HG03159 (cell line): ENCODE data around the gene ICAM2.
A peak's percentile ranks its signal among the peaks of the same experiment; 100 is the strongest.
"Not testable (repeated sequence)": the region's sequence is repeated elsewhere in the genome, so short reads cannot be mapped to it uniquely, and the experiment has no call there.

Experiments used
- ATAC-seq: cut with Tn5 transposase; IDR thresholded peaks from one replicate; pipeline ENCODE4 v1.9.1; 2021; ENCODE audit warnings: mild to moderate bottlenecking, moderate library complexity; ENCODE audit not compliant: unreplicated experiment

Gene ICAM2

DNA sequence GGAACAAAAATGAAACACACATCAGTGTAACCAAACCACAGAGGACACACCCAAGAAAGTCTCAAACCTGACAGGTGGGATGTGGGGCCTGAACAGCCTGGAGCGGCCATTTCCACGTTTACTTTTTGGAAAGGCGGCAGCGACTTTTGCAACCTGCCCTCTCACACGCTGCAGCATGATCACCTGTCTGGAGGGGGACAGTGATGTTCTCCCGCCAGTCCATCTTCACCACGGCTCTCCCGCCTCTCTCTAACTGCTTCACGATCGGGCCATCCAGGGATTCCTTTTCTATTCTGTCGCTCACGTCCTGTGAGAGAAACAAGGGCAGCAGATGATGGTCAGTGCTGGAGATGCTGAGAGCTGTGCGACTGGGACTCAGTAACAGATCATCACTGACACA, 24.7 kb upstream of the ICAM2 start:
- ATAC-seq, result no peak

DNA sequence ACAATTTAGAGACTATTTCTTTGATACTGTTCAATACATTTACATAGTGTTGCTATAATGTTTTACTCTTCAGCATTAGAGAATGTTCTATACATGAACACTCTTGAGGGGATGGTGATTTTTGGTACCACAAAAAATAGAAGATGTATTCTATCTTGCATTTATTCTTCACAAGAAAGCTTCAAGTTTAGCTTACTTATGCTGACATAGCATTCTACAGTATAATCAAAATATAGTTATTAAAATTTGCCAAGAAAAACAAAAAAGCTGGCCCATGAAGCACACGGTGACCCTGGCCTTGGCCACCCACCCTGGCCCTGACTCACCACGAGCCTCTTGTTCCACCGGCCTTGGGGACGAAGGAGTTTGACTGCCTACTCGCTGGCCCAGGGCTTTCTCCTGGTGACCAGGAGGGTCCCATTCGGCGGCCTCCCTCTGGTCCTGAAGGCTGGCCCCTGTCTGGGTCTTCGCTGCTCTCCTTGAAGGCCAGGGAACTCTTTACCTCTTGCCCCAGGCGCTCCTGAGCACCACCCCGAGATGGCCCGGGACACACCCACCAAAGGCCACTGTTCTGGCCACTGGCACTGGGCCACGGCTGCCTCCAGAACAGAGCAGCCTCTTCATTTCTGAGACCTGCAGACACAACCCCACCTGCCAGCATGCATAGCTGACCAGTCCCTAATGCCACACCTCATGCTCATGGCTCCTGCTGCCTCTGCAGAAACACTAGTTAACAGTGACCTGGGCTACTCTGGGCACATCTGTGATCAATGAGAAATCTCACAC, 22.5 kb upstream of the ICAM2 start:
- no peak for ATAC-seq

DNA sequence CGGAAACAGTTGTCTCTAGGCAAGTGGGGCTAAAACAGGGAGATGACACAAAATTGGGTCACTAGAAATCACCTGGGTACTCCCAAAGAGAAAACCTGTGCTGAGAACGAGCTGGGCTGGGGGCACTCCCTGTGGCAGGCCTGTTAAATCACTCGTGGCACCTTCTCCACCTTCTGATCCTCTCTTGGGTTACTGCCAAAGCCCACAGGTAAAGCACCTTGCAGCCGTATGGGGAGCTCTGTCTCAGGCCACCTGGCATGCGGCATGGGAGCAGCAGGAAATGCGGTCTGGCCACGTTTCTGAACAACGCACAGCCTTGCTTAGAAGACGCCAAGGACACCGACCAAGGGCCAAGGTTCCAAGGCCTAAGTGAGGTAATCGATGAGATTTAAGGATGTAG, 21.5 kb upstream of the ICAM2 start:
- ATAC-seq, result no peak

DNA sequence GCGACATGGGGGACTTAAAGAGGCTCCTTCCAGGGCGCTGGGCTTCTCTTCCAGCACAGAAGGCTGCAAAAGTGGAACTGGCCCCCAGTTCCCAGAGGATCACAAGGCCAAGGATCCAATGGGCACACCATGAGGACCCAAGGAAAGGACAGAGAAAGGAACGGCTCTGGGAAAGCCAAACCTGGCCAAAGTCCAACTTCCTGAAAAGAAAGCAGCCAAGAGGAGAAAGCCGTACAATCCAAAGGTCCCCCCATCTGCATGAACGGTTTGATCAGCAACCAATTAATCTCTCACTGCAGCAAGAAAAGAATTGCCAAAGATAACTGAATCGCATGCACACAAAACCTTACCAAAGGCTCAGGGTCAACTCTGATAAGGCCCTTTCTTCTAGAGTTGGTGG, 19.8 kb upstream of the ICAM2 start:
- no peak for ATAC-seq

DNA sequence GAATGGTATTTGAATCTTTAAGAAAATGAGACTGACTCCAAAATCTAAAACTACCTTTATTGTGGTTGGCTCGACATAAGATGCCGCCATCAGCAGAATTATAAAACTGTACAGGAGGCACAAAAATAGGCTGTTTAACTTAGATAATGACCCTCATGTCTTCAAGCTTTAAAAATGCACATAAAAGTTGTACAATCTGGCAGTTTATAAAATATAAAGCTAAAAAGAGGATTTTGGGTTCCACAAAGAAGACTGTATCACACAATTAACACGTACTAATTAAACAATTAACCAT, 18.6 kb upstream of the ICAM2 start:
- no peak for ATAC-seq

DNA sequence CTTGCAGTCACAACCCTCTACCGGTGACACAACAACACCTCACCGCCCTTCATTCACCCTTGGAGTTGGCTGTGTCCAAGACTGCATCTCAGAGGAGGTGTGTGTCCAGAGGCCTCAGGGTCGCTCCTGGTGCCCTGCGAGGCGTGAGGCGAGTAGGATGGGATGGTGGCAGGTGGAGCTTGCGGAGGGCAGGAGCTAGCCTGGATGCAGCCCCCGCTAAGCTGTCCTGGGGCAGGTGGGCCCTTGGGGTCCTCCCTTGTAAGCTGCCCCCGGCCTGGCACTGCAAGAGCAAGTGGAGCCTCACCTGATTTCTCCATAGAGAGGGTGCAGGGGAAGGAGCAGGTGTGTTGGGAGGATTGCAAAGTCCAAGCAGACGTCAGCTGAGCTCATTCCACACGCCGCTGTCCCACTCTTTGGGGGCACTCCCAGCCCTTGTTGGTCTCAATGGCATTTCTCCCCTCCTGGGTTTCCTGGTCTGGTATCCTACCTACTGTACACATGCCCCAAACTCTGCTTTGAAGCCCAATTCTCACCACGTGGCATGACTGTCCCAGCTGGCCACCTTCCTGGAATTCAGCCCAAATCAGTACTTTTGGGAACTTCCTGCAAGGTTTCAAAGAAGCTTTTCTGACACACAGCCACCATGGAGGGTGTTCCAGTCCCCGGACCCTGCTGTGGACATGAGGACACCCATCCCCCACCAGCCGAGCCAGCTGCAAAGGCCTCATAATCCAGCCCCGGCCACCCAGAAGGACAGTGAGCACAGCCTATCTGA, 18.1 kb upstream of the ICAM2 start:
- ATAC-seq, result no peak

DNA sequence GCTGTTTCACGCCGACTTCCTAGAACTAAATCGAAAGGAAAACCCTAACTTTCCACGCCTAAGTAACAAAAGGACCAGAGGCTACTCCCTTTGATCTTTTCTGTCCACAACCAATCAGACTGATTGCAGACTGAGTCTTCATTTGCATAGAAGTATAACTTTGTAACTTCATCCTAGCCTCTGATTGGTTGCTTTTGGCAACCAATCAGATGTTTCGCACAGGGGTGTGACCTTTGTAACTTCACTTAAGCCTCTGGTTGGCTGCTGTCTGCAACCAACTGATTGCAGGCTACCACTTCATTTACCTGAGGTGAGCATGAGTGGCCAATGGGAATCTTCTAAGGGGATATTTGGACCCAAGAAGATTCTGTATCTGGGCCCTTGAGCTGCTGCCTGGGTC, 17.4 kb upstream of the ICAM2 start:
- ATAC-seq, result no peak

DNA sequence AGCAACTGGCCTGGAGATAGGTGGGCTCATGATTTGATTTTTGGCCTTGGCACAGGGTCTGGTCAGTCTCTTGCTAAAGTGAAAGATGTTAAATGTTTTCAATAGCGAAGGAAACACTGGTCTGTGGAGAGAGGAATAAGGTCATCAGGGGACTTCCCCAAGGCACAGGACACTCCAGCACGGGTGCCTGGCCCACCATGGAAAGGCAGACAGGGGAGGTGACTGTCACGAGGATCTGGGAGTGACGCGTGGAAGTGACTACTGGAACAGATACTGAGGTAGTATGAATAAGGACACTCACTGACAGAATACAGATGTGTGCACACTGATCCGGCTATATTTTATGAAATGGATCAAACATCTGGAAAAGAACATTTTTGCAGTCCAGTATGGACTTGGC, 16.7 kb upstream of the ICAM2 start:
- ATAC-seq, result no peak

DNA sequence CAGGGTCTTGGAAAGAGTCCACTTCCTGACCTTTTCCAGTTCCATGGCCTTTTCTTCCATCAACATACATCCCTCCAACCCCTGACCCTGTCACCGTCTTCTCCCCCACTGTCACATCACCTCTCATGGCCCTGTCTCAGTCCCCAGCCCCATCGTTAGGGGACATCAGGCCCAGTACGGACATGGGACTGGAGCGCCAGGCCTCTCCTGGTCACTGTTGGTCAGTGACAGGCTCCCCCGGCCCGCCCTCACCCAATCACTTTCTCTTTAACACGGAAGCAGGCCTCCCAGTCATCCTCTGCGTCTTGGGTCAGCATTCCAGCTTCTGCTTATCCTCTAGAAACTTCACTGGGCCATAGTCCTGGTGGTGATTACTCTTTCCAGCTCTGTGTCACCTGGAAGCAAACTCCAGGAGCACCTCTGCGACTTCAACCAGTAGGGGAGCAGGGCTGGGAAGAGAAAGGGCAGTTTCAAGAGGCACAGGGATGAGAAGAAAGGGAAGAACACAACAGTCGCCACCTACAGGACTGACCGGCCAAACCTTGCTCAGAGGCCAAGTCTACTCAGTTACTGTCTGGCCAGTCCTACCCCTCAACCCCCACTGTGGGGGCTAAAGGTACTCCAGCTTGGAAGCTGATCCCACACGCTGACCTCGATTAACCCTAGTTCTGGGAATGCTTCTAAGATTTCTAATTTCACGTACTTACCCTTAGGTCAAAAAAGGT, 15.9 kb upstream of the ICAM2 start:
- ATAC-seq, result no peak

DNA sequence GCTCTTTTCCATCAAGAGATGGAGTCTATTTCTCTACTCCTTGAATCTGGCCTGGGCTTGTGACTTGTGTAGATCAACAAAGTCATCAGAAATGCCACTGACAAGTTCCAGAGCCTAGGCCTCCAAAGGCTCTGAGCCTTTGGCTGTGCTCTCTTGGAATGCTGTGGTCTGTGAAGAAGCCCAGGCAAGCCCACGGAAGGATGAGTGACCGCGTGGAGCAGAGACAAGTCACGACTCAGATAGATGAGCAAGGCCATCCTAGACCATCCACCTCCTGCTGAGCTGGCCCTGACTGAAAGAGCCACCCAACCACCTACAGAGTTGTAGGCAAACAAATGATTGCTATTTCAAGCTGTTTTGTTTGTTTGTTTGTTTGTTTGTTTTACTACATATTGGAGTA, 11.6 kb upstream of the ICAM2 start:
- no peak for ATAC-seq

DNA sequence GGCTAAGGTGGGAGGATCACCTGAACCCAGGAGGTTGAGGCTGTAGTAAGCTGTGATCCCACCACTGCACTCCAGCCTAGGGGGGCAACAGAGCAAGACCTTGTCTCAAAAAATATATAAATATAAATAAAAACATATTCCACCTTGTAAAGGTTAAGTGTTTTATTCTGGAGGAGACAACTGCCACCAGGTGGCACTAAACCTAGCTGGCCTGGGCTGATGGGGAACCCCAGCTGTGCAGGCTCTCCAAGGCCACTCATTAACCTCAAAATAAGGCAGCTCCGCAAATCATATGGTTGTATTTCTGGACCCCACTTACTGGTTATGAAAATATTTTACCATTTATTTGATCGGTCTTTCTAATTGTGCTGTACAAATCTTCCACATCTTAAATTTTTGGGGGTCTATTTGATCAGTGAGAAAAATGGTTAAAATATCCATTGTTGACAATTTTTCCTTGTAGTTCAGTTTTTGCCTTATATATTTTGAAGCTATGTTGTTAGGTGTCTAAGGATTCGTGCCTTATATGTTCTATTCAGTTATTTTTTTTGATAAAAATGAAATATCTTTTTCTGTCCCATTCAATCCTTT, 8.5 kb upstream of the ICAM2 start:
- no peak for ATAC-seq

DNA sequence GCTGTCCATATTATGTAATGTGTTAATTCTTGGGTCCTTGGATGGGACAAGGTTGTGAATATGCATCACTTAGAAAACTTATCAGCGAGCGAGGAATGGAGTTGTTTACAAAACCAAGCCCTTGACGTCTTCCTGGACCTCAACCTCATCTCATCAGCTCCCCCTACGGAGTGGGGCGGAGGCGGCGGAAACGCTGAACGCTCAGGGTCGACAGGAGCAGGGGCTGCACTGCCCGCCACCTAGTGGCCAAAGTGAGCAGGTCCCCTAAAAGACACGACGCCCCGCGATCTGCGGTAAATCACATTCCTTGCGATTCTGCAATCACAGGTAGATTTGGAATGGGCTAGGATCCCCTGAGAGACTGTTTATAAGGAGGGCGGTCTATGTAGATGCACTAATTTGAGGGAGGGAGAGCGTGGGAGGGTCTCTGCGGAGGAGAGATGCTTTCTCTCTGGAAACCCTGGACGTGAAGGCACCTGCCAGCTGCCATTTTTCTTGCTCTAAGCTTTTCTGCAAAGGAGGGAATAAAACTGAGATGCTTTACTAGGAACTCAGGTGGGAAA, 5.4 kb upstream of the ICAM2 start:
- peak; percentile 63 for ATAC-seq

DNA sequence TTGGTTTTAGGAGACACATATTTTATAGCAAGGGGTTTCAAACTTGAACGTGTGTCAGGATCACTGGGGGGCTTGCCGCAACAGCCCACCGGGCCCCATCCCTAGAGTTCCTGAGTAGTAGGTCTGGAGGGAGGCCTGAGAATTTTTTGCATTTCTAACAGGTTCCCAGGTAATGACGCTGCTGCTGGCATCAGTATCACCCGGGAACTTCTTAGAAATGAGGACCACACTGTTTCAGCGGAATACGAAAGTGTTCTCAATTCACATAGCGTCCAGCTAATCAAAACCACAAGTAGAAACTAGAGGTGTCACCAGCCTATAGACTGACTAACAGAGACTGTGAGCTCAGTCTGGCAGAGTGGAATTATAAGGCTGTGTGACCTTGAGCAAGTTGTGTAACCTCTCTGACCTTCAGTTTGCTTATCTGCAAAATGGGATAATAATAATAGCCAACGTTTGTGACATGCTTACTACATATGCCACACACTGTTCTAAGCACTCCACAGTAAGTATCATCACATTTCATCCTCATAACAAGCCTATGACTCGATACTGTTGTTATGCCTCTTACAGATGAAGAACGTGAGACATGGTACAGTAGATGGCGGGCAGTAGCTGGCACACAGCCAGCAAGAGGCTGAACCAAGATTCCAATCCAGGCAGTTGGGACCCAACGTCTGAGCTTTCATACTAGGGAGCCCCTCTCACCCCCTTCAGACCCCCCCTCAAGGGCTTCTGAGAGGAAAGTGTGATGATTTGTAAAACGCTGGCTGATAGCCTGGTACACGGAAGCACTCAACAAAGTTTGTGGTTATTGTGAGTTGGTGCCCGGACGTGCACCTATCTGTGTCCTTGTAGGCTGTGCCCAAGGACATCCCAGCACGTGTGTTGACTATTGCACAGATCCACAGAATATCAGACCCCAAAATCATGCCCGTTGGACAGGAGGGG, 4.6 kb upstream of the ICAM2 start:
- no peak for ATAC-seq

DNA sequence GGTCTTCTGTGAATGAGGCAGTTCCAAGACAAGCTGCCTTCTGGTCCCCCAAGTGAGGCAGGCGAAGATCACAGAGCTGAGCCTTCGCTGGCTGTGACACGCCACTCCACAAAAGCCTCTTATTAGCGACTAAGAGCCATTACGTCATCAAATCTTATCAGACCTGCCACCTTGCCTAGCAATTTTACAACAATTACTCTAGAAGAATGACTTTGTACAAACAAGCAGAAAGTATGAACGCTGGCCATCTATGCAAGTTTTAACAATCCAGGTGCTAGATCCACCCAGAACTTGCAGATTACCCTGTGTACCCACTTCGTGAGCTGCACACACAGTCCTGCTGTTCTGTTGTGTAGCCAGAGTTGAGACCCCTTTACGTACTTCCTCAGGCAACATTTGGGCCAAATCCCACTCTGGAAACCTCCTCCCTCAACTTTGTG, 3.8 kb upstream of the ICAM2 start:
- no peak for ATAC-seq

DNA sequence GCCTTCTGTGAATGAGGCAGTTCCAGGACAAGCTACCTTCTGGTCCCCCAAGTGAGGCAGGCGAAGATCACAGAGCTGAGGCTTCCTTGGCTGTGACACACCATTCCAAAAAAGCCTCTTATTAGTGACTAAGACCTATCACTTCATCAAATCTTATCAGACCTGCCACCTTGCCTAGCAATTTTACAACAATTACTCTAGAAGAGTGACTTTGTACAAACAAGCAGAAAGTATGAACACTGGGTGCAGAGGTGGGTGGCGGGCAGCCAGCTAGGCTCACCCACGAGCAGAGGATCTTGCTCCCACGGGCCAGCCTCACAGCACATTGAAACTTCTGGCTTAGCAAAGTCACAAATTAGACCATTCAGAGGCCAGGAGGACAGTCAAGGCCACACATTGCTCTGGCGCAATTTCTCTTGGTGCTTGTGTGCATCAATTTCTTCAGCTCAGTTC, 2.2 kb upstream of the ICAM2 start:
- ATAC-seq, result no peak

DNA sequence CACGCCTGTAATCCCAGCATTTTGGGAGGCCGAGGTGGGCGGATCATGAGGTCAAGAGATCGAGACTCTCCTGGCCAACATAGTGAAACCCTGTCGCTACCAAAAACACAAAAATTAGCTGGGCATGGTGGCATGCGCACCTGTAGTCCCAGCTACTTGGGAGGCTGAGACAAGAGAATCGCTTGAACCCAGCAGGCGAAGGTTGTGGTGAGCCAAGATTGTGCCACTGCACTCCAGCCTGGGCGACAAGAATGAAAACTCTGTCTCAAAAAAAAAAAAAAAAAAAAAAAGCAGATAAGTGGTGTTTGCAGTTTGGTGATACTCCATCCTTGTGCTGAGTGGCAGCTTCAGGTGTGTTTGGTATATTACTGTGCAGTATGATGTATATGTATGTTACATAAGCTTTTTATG, 877 bp downstream of the ICAM2 start:
- not testable (repeated sequence) for ATAC-seq

DNA sequence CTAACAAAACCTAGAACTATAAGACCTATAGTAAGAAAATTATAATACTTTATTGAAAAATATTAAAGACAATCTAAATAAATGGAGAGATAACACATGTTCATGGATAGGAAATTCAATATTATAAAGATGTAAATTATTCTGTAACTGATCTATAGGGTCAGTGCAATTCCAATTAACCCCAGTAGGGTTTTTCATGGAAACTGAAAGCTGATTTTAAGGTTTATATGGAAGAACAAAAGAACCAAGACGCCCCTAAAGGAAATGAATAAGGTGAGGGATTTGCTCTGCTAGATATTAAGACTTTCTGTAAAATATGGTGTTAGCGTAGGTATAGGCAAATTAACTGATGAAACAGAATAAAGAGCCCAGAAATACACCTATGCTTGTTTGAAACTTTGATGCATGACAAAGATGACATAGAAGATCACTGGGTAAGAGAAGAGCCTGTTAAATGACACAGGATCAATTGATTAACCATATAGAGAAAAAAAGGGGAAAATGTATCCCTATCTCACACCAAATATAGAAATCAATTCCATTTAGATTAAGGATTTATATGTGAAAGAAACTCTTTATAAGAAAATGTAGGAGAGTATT, 3.0 kb downstream of the ICAM2 start:
- no peak for ATAC-seq

DNA sequence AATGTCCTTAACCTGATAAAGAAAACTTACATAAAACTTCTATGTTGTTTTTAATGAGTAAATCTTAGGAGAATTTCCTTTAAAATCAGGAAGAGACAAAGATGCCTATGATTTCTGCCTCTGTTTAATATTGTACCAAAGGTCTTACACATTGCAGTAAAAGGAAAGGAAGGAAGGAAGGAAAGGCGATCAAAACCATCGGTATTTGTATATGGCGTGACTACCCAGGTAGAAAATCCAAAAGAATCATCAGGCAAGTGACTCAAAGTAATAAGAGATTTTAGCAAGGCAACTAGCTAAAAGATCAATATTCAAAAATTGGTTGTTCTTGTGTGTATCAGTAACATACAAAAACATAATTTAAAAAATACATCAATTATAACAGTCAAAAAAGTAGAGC, 3.5 kb downstream of the ICAM2 start:
- ATAC-seq, result no peak

DNA sequence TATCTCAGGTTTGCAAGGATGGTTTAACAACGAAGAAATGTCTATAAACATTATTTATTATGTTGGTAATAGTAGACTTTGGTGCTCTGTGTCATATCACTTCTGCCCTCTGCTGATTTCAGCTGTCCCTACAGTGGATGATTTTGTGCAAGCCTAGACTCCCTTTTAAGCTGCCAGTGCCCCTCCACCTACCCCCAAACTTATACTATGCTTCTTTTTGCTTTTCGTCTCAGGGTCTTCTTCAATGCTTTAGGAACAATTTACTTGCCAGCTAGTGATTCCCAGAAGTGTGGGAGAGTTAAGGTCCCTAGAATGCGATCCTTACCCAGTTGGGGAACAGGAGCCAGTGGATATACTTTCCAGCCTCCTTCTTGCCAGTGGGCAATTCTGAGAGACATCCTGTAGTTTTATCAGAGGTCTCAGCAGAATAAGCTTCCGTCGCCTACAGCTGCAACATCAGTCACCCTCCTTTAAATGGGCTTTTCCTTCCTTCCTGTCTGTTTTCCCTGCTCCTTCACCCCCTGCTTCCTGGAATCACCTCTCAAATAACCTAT, 4.1 kb downstream of the ICAM2 start:
- no peak for ATAC-seq
